ENCODE measurements around the gene CYP2U1.

DNA sequence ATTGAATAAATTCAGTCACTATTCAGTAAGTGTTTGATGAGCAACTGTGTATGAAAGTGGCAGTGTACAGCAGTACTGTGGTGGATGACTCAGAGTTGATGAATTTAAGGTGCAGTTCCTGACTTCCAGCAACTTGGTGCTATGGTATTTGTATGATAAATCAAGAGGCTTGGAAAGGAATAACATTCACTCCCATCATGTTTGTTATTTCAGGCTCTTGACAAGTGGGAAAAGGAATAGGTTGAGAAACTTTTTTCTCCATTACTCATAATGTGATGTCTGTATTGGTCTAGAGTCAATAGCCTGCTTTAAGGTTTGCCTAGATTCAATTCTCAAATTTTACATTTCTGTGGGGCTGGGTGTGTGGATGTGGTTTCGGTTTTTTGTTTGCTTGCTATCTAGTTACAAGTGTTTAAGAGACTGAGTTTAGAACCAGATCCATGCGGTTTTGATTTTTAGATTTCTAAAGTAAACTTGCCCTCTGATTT, 35.1 kb upstream of the CYP2U1 start:
- TF ChIP-seq FOXM1 (IDR thresholded peaks at IDR 0.05; ENCODE audit: low read depth), result no peak
- no peak for TF ChIP-seq GATA2 (CRISPR knock-in tag; IDR thresholded peaks at IDR 0.05)
- TF ChIP-seq, protein P1, sequence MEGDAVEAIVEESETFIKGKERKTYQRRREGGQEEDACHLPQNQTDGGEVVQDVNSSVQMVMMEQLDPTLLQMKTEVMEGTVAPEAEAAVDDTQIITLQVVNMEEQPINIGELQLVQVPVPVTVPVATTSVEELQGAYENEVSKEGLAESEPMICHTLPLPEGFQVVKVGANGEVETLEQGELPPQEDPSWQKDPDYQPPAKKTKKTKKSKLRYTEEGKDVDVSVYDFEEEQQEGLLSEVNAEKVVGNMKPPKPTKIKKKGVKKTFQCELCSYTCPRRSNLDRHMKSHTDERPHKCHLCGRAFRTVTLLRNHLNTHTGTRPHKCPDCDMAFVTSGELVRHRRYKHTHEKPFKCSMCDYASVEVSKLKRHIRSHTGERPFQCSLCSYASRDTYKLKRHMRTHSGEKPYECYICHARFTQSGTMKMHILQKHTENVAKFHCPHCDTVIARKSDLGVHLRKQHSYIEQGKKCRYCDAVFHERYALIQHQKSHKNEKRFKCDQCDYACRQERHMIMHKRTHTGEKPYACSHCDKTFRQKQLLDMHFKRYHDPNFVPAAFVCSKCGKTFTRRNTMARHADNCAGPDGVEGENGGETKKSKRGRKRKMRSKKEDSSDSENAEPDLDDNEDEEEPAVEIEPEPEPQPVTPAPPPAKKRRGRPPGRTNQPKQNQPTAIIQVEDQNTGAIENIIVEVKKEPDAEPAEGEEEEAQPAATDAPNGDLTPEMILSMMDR (IDR thresholded peaks at IDR 0.05), result no peak
- peak; percentile 29; the same call in 1 of the 2 replicates for TF ChIP-seq JUND (IDR thresholded peaks at IDR 0.05)
- TF ChIP-seq RAD21 (IDR thresholded peaks at IDR 0.05; ENCODE audit: low read length), result no peak
- no peak for TF ChIP-seq GABPA (IDR thresholded peaks at IDR 0.05; ENCODE audit: low read depth)
- TF ChIP-seq, protein P2, sequence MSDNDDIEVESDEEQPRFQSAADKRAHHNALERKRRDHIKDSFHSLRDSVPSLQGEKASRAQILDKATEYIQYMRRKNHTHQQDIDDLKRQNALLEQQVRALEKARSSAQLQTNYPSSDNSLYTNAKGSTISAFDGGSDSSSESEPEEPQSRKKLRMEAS (IDR thresholded peaks at IDR 0.05; ENCODE audit: low read depth), result no peak
- no peak for TF ChIP-seq YY1 (IDR thresholded peaks at IDR 0.05; ENCODE audit: low read depth)
- no peak for TF ChIP-seq RCOR1 (IDR thresholded peaks at IDR 0.05; ENCODE audit: low read length)
- TF ChIP-seq NRF1 (IDR thresholded peaks at IDR 0.05; ENCODE audit: low read depth, low read length), result no peak
- no peak for TF ChIP-seq EP300 (IDR thresholded peaks at IDR 0.05; ENCODE audit: borderline replicate concordance in 1 of 2, low read depth in 1 of 2, low read length in 1 of 2)
